ENCODE results near the gene SPATA12.

DNA sequence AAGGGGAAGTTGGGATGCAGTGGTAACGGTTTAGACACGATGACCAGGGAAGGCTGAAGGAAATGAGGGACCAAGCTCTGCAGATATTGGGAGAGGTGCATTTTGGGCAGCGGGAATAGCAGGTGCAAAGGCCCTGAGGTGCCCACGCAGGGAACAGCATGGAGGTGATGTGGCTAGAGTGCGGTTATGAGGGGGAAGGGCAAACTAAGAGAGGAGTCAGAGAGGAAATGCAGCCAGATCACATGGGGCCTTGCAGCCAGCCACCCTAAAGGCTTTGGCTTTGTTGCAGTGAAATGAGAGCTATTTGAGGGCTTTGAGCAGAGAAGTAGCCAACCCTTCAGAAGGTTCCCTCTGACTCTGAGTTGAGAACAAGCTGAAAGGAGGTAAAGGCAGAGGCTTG lies 2.6 kb downstream of the SPATA12 start:
- no peak for TF ChIP-seq EZH2 (IDR thresholded peaks at IDR 0.05)
- TF ChIP-seq POLR2AphosphoS5 (IDR thresholded peaks at IDR 0.05; ENCODE audit: borderline replicate concordance, low read depth, low read length): no peak
